HG02610 (cell line): ENCODE results near the gene NTN5.
A peak's percentile ranks its signal among the peaks of the same experiment; 100 is the strongest.

ENCODE experiments used
- ATAC-seq: cut with Tn5 transposase; IDR thresholded peaks from one replicate; pipeline ENCODE4 v1.9.1; 2021; ENCODE audit warnings: mild to moderate bottlenecking, moderate library complexity; ENCODE audit not compliant: unreplicated experiment

The NTN5 gene

DNA sequence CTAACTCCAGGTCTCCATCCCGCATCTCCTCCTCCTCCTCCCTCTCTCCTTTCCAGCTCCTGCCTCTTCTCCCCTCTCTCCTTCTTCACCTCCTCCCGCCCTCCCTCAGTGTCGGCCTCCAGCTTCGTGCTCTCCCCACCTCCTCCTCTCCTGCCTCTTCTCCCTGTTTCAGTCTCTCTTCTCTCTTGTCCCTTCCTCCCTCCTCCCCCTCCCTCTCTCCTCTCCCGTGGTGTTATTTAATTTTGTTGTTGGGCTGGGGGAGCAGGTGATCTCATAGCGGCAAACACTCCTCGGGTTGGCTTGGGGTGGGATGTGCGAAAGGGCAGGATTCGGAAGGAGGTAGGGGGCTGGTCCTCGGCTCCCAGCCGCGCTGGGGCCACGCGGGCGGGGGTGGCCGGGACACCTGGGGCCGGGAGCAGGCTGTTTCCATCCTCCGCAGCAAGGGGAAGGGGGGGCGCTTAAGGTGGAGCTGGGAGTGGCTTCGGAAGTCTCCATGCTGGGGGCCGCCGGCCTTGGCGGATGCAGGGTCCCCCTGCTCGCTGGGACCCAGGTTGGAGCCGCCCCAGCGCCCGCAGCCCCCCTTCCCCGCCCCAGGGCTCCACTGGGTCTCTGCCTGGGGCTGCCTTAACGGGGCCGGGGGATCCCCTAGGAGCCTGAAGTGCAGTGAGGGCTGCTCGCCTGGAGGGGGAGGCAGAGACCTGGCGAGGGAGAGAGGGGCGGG lies 26.7 kb downstream of the NTN5 start, which contains the start of gene CA11:
Gene CA11 (minus strand): TSS at position 187 of the 721 bp plus-strand sequence. CDS start 555 bp downstream, outside the sequence.
- ATAC-seq, result peak; percentile 86

DNA sequence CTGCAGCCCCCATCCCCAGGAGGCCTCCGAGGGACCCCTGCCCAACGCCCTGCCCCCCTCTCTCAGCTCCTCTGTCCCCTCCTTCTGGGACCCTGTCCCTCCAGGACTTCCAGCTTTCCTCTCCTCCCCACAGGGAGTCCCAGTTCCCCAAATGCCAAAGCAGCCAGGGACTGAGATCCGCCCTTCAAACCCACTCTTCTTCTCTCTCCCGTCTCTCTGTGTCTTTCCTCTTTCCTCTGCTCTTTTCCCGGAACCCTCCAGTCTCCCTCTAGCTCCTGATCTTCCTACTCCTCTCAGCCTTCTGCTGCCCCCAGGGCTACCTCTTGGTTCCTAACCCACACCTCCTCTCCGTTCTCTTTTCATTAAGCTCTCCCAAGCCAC lies 27.2 kb downstream of the NTN5 start:
- ATAC-seq, result no peak

DNA sequence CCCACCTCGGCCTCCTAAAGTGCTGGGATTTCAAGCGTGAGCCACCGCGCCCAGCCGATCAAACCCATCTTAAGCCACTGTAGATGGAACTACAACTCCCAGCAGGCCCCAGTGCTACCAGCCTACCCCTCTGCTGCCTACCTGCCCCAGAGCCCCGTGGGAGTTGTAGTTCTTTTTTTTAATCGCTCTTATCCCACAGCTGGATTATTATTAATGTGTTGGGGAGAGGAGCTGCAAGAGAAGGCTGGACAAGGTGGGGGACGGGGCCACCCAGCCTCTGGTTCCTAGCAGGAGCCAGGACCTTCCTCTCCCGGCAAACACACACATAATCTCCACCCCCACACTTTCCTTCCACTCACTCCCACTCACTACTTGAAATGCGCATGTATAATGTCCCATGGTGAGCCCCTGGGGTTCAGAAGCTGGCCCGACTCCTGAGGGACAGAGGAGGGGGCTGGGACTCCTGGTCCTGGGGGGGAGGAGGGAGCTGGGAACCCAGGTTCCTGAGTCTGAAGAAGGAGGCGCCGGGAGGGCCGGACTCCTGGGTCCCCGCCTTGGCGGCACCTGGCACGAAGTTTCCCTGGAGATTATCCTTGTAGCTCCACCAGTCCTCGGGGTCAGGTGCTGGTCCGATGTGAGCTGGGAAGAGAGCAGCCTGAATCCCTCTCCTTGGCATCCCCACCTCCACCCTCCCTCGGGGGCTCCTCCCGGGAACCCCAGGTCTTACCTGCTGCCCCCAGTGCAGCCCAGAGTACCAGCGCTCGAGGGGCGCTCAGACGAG lies 27.8 kb downstream of the NTN5 start:
- no peak for ATAC-seq

DNA sequence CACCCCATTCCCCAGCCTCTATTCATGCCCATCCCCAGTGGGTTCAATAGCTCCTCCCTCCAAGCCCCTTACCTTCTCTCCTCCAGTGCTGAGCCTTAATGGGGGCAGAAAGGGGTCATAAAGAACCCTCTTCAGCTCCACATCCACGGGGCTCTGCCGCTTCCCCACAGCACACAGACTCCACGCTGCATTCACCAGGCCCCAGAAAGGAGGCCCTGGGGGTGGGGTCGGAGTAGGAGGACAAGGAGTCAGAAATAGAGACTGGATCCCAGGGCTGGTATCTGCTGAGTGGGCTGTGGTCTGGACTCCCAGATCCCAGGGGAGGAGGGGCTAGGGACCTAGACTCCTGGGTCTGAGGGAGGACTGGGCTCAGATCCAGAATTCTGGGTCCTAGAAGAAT lies 28.5 kb downstream of the NTN5 start:
- no peak for ATAC-seq

DNA sequence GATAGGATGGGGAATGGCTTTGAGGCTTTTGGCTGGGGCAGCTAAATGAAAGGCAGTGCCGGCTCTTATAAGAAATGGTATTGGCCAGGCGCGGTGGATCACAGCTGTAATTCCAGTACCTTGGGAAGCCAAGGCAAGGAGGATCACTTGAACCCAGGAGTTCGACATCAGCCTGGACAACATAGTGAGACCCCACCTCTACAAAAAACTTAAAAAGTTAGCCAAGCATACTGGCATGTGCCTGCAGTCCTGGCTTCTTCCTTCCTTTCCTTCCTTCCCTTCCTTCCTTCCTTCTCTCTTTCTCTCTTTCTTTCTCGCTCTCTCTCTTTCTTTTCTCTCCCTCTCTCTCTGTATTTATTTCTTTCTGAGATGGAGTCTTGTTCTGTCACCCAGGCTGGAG lies 30.0 kb downstream of the NTN5 start:
- ATAC-seq, result no peak

DNA sequence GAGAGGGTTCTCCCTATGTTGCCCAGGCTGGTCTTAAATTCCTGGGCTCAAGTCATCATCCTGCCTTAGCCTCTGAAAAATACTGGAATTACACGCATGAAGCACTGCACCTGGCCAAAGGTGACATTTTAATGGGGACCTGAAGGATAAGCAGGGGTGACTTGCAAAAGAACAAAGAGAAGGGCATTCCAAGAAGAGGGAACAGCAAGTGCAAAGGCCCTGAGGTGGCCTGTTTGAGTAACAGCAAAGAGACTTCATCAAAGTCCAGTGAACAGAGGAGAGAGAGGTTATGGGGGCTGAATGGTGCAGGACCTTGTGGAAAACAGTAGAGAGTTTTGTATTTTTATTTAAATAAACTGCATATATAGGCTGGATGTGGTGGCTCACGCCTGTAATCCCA lies 31.0 kb downstream of the NTN5 start:
- no peak for ATAC-seq

DNA sequence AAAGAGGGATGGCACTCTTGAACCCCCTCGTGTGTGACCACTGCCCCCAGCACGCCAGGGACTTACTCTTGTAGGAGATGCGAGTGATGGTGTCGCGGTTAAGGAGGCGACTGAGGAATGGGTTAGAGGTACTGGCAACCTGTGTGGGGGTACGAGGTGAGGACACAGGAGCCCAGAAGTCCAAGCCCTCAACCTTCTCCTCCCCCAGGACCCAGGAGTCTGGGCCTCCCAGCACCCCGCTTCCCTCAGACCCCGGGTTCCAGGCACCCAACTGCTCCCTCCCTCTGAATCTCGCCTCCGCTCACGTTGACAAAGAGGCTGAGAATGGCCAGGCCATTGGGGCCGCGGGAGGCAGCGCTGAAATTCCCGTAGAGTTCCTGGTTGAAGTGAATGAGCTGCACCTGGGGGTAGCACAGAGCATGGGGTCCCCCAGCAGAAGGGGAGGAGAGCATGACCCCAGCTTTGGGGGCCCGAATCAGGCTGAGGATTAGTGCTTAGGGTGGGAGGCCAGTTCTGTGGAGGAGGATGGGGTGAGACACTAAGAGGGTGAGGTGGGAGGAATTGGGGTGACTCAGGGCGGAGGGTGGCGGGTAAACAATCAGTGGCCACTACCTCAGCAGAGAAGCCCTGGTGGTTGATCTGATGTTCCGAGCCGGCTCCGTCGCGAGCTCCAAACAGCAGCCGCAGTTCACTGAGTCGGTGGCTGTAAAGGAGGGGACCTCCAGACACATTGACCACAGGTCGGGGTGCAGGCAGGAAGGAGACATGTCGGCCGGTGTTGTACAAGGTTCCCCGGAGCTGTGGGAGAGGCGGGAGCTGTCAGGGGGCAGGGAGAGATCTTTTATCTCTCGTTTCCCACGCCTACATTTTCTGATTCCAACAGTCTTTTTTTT lies 33.1 kb downstream of the NTN5 start:
- no peak for ATAC-seq

DNA sequence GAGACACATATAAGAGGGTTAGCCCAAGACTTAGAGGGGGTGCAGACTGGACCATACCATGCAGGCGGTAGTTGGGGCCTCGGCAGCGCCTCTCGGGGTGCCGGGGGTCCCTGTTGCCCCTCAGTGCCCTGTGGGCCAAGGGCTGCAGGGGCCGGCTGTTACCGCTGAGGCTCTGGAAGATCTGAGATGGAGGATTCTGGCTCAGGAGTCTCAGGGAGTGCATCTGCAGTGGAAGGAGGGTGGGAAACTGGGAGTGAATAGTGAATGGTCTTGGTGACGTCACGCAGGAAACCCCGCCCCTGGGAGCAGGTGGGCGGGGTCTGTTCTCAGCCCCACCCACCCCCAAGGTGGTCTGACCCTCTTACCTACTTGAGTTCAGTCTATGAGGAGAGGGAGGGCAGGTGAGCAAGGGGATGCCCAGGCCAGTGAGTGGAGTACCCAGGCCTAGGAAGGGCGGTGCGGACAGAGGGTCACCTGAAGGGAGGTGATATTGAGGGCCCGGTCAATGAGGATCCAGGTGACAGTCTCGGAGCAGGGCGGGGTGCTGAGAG lies 33.9 kb downstream of the NTN5 start:
- ATAC-seq, result no peak

DNA sequence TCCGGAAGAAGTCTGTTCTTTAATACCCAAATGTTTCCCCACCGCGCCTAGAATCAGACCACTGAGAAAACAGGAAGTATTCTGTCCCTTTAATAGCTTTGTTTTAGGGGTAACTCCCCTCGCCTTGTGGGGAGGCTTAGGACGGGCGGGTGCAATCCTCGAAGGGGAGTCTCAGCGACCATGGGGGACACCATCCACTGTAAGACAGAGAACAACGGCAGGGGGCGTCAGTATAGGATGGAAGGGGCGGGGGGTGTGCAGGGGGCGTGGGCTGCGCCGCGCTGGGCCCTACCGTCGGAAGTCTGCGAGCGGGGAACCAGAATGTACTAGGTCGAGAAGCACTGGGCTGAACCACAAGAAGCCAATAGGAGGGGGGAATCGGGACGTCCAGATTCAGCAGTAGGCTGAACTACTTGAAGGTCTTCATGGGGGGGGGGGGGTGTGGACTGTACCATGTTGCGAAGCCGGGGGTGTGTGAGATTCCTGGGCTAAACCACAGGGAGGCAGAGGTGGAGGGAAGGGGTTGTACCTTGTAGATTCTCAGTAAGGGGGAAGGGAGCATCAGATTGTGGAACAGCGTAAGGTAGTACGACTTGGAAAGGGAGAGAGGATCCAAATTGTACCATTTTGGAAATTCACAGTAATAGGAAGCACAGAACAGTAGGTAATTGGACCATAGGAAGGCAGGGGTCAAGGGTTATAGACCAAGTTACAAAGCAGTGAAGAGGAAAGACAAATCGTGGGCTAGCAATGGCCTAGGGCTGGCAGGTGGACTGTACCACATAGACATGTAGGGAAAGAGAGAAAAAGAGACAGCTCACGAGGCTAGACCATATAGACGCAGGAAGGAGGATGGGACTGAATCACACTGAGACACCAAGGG lies 34.6 kb downstream of the NTN5 start:
- peak; percentile 2 for ATAC-seq

DNA sequence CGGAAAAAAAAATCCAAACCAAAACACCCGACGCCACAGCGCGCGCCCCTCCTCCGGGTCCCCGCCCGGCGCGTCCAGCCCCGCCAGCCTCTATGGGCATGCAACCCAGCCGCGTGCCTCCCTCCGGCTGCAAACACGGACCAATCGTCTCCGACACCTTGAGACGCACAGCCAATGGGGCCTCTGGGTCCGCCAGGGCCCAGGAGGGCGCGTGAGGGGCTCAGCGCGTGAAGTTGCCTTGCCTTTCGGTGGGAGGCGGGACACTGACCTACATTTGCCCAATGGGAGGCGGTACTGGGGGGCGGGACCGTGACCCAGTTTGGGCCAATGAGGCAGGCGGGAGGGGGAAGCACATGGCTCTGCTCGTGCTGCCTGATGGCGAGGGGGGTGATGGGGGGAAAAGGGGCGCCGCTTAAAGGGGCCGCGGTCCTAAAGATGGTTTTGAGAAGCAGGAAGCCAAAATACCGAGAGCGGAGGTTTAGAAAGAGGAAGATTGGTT lies 35.3 kb downstream of the NTN5 start:
- peak; percentile 70 for ATAC-seq

DNA sequence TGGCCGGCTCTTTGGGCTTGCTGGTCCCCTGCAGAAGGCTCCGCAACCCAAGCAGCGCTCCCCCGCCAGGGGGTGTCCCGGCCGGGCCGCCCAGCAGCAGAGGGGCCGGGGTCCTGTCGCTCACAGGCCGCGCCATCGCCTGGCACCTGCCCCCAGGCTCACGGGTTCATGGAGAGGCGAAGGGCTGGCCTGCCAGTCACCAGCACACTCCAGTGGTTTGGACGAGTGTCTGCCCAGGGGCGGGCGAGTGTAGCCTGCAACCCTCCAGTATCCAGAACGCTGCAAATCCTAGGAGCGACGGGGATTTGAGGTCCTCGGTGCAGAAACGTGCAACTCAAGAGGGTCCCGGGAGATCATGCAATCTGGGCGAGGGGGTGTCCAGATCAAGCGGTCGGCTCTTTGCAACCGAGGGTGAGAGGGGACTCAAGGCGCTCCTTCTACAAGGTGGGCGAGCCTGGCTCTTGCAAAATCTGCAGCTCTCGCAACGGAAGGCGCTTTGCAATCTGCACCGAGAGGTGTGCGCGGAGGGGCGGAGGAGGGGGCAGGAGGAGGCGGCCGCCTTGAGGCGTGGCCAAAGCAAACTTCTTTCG lies 35.9 kb downstream of the NTN5 start, which contains the start of gene DBP:
Gene DBP (minus strand): TSS at position 521 of the 590 bp plus-strand sequence. CDS start 385 bp downstream, at position 136.
- no peak for ATAC-seq

DNA sequence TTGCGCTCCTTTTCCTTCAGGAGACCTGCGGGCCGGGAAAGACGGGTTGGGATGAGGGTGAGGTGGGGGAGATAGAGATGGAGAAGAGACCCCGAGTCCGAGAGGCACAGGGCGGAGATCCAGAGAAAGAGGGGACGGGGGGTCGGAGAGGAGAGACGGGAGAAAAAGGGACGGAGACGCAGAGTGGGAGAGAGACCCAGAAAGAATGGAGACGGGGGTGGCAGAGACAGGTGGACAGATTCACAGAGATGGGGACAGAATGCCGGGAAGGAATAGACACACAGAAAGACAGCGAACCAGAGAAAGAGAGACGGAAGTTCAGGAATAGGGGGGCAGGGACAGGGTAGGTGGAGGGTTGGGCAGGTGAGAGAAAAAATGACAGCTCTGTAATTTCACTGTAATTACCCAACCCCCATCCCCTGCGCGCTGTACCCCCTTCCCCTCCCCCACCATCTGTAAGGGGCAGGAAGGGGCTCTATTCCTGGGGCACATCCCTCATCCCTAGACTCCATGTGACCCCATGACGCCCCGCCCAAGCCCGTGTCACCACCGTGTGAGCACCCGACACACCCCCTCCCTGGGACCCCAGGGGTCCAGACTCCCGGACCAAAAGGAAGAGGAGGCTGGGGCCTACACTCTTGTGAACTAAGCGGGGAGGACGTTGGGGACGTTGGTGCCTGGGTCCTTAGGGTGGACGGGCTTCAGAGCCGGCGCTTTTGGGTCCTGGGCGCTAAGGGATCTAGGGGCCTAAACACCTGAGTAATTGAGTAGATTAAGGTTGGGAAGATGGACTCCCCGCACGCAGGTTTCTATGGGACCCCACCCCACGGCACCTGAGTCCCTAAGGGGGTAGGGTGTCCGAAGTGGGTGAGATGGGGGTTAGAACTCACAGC lies 36.6 kb downstream of the NTN5 start:
- ATAC-seq, result no peak

DNA sequence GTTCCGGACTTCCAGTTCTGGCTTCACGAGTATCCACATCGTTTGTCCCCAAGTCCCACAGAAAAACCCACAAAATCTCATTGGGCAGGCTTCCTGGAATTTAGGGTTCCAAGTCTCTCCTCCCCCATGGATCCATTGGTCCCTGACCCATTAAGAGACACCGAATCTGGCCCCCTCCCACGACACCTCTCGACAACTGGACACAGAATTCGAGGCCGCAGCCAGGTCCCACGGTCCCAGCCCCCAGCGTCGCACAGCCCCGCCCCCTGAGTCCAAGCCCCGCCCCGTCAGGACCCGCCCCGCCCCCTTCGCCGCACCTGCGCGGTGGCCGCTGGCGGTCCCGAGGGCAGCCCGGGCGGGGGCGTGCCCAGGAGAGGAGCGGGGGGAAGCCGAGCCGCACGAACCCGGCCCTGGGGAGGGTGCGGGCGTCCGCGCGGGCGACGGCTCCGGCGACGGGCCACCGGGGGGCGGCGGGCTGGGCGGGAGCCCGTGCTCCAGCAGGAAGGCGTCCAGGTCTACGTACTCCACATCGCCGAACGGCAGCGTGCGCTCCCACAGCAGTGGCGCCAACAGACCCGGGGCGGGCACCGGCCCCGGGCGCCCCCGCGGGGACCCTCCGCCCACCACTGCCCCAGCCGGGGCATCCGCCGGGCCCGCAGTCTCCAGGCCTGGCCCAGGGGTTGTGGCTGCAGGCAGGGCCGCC lies 37.4 kb downstream of the NTN5 start:
- no peak for ATAC-seq

DNA sequence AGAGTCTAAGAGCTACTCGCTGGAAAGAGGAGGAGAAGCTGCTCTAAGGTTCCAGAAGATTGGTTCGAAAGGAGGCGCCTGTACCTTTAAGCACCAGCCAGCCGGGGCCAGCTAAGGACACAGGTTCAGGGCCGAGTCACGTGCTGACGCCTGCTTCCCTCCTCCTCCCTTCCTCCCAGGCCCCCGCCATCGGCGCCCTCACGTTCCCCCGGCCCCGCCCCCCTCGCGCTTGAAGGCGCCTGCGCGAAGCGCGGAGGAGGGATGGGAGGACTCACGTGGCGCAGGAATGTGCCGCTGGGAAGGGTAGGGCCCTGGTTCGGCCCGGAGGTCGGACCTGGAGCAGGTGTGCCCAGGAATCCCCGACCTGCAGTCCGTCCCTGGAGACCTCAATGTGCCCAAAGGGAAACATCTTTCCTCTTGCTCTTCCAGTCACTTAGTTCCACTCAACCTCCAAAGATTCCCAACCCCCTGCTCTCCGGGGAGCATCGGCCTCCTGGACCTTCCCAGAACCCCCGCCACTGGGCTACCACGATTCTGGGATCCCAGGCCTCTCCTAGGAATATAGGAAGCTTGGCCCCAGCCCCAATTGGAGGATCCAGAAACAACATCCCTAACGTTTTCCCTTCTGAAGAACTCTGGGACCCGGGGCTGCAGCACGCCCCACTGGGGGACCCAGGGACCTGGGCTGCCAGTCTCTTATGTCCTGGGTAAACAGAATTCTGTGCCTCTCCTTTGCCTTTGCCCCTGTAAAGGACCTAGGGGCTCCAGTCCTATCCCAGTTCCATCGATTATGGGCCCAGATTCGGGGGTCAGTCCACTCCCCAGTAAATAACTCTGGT lies 38.2 kb downstream of the NTN5 start:
- ATAC-seq, result peak; percentile 35

DNA sequence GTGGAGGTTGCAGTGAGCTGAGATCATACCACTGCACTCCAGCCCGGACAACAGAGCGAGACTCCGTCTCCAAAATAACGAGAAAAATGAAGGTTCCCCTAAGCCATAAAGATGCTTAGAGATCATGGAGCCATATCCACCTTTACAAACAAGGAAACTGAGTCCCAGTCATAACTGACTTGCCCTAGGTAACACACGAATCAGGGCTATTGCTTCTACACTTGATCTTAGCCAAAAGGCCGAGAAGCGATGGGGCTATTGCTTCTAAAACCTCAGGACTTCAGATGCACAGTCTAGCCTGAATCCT lies 38.8 kb downstream of the NTN5 start:
- ATAC-seq, result no peak

DNA sequence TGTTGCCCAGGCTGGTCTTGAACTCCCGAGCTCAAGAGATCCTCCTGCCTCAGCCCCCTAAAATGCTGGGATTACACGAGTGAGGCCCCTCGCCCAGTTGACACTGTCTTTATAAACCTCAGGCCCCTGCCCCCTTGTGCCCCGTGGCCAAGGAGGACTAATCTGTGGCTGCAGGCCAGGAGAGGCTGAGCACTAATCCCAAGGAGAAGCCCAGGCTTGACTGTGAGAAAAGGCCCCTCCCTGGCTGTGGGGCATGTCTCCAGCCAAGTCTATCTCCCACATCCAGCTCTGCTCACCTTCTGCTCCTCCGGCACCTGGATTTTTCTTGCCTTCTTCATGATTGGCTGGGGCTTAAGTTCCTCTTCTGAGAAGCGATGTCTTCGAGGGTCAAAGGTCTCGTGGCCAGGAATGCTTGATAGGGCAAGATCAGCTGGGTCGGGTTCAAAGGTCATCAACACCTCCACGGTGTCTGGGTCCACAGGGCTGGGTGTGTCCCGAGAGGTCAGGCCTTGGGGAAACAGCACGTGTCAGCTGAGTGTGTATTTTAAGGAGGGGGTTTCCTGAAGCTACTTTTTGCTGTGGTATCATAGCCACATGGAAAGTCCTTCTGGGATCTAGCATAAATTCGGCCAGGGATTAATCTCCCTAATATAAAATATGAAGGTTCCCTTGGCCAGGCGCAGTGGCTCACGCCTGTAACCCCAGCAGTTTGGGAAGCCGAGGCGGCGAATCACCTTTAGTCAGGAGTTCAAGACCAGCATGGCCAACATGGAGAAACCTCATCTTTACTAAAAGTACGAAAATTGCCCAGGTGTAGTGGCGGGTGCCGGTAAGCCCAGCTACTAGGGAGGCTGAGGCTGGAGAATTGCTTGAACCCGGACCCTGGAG lies 39.4 kb downstream of the NTN5 start:
- ATAC-seq, result no peak
